GM10248 (cell line): Measurements from ENCODE around the gene ESR2.

ENCODE experiments used
- CTCF ChIA-PET: fragments of 300-600 bp; sonication (Branson Sonifier 250); formaldehyde crosslinking; extraction: SDS; loops from one replicate; lab custom pipeline; 2021; ENCODE audit warnings: antibody characterized with exemption; lab: Yijun Ruan, JAX
- POLR2A ChIA-PET: fragments of 350-650 bp; sonication (Branson Sonifier 250); formaldehyde crosslinking; extraction: SDS; loops from one replicate; lab custom pipeline; 2020; ENCODE audit warnings: antibody characterized with exemption; lab: Yijun Ruan, JAX
- DNase-seq: peaks from one replicate; pipeline ENCODE4 v3.0.0; 2012; ENCODE audit errors: extremely low spot score
- CTCF ChIP-seq: IDR thresholded peaks from 2 replicates; pipeline ENCODE4 v1.5.1; 2012; ENCODE audit warnings: mild to moderate bottlenecking, low read depth; ENCODE audit errors: extremely low read depth, missing control alignments, control extremely low read depth

ESR2 gene

GRCh38 chr14:64253672-64254071, 40.5 kb downstream of the ESR2 start:
- ChIA-PET CTCF (no interaction called here), POLR2A (no interaction called here)
- DNase-seq = no peak
- TF ChIP-seq CTCF = no peak

- POLR2A ChIA-PET = no interaction called here
- CTCF ChIA-PET = interaction anchor here (0.9 kb wide), 1 partner anchor 14 kb away, joined by 3 read pairs; no protein-coding TSS in a partner anchor
These were observed 44.8 kb downstream of the ESR2 start for GRCh38 chr14:64249363-64249762.

GRCh38 chr14:64248689-64249088, 45.5 kb downstream of the ESR2 start:
- POLR2A ChIA-PET = no interaction called here
- no peak for TF ChIP-seq CTCF
- no peak for DNase-seq
- CTCF ChIA-PET = no interaction called here

More at GRCh38 chr14:64249363-64249762, 44.8 kb downstream of the ESR2 start:
- no peak for TF ChIP-seq CTCF
- DNase-seq = no peak

GRCh38 chr14:64247195-64247594, 47.0 kb downstream of the ESR2 start:
- ChIA-PET POLR2A (no interaction called here), CTCF (interaction anchor here (1.4 to 2.1 kb wide), 2 partner anchors 10 to 56 kb away, joined by 3 to 5 read pairs; no protein-coding TSS in a partner anchor)

GRCh38 chr14:64246688-64247087, 47.5 kb downstream of the ESR2 start:
- ChIA-PET POLR2A (no interaction called here), CTCF (interaction anchor here (1.4 to 2.1 kb wide), 2 partner anchors 10 to 57 kb away, joined by 3 to 5 read pairs; no protein-coding TSS in a partner anchor)
- TF ChIP-seq CTCF = no peak
- no peak for DNase-seq

More at GRCh38 chr14:64247195-64247594, 47.0 kb downstream of the ESR2 start:
- no peak for DNase-seq
- no peak for TF ChIP-seq CTCF

GRCh38 chr14:64245491-64245890, 48.7 kb downstream of the ESR2 start:
- CTCF ChIA-PET = interaction anchor here (2.1 kb wide), 1 partner anchor 12 kb away, joined by 5 read pairs; no protein-coding TSS in a partner anchor
- DNase-seq = no peak
- TF ChIP-seq CTCF = no peak
- POLR2A ChIA-PET = no interaction called here
